Left renal pelvis (tissue), 4 donors: Measurements from ENCODE around the gene CPA4. TPM values are rescaled to one million over a fixed set of nuclear protein-coding genes. Genes with fewer than 3 reads are reported as not detected.

Experiments used
- DNase-seq, 4 donors: peaks; one replicate each; pipeline ENCODE4 v3.0.0-alpha.2; 2013; ENCODE audit warnings: low read depth in 4 of 4, low spot score in 3 of 4
- polyA plus RNA-seq, 4 donors: library from polyadenylated mRNA; unstranded; fragments of 120-200 nt; gene quantifications; one replicate each; pipeline ENCODE4 v1.2.1, GENCODE V29; 2013; ENCODE audit not compliant: insufficient read length in 4 of 4

Gene CPA4
- polyA plus RNA-seq, 4 donors = 0.32 to 1.5 (median 0.36) TPM

DNA sequence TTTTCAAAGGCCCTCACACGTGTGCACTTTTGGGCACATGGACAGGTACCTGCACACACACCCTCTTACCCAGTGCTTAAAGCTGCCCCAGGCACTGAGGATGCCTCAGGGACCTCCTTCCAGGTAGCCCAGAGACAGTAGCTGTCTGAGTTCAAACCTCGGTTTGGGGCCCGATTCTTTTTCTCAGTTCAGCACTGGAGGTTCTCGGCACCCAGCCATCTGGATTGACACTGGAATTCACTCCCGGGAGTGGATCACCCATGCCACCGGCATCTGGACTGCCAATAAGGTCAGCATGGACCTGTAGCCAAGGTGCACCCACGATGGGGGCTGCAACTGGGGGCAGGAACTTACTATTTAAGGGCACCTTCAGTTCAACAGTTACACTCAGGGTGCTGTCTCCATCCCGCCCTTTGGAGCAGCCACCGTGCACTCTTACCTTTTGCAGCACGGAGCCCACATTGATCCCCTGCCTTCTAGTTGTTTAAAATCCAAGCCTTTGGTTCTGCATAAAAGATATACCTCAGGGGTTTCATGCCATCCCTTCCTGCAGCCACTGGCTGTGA is 69.4 kb downstream of the CPA4 start:
- no peak for DNase-seq

DNA sequence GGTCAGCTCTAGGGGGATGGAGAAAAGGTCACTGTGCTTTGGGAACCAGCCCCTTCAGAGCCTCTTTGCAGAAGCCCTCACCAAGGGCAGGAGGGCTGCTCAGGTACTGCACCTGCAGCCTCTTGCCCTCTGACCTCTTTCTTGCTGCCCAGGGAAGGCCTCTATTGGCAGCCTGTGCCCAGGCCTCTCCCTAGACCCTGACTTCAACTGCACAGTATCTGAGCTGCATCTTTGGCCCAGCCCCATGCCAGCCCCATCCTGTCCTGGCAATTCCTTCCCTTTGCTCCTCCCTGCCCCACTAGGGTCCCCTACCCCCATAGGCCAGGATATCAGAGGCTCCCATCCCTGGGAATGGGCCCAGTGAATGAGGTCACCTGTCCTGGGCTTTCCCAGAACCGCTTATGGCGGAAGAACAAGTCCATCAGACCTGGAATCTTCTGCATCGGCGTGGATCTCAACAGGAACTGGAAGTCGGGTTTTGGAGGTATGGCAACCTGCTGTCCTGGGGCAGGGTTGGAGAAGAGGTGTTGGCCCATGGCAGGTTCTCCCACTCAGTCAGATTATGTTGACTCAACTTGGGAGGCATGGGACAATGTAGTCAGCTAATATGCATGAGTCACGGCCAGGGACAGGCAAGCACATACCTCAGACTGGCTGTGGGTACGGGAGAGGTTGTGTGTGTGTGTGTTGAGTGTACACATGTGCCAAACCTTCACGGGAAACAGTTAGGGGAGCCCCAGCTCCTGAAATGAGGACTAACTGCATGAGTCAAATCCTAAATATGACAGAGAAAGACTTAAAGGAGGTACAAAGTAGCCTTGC is 70.3 kb downstream of the CPA4 start:
- no peak for DNase-seq

DNA sequence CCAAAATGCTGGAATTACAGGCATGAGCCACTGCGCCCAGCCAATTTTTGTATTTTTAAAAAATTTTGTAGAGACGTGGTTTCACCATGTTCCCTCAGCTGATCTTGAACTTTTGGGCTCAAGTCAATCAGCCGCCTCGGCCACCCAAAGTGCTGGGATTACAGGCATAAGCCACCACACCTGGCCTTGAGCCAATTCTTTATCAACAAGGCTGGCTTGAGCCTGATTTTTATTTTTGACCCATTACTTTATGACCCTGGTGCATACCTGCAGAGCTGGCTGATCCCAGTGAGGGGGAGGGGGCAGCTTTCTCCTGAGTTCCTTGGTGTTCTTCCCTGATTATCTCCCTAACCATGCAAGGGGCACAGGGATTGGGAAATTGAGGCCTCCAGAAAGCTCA is 71.5 kb downstream of the CPA4 start:
- no peak for DNase-seq

DNA sequence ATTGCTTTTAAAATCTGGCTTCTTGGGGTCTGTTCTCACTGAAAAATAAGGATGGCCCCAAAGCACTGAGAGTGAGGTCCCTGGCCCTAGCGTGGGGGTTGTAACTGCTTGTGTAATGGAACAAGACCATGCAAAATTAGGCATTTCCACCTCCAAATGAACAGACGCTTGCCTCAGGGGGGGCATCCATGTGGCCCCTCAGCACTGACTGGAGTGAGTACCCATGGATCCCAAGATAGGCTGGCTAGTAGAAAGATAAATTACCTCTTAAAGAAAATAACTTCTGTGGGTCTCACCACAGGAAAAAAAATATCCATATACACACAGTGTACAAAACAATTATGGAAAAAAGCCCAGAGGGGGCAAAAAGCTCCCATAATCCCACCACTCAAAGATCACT is 72.1 kb downstream of the CPA4 start:
- no peak for DNase-seq

DNA sequence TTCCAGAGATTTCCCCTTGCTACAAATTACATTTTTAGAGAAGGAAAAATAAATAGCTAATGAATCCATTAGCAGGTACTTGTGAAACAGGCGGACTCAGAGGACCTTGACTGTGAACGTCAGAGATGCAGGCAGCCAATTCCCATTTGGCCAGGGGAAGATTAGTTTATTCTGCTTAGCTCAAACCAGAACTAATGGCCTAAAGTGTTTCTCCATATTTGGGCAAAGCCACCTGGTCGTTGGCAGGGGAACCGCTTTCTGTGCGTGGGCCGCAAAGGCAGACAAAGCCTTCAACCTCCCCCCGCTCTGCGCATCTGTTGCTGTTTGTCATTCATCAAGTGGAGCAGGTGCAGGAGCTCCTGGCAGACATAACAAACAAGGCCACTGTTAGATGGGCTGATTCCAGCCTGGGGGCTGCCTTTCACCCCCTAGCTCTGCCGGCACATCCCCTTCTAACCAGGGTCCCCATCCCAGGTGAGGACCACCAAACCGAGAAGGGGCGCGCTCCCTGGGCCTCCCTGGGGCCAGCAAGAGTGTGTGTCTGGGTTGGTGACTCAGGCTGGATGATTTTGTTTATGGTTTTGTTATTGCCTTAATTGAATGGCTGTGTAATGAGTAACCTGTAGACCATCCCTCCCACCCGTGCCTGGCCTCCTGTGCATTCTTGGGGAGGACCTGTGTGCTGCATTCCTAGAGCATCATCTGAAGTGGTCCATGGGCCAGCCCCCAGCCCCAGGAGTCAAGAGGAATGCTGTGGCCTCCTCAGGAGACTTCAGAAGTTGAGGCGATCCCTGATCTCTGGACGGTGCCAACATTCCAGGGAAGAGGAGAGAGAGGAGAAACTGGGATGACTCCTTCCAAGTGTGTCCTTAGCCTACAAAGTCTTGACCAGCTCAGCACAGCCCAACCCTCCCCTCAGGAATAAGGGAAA is 72.8 kb downstream of the CPA4 start:
- peak in 2 of 4 donors; percentile 60 to 77 for DNase-seq

DNA sequence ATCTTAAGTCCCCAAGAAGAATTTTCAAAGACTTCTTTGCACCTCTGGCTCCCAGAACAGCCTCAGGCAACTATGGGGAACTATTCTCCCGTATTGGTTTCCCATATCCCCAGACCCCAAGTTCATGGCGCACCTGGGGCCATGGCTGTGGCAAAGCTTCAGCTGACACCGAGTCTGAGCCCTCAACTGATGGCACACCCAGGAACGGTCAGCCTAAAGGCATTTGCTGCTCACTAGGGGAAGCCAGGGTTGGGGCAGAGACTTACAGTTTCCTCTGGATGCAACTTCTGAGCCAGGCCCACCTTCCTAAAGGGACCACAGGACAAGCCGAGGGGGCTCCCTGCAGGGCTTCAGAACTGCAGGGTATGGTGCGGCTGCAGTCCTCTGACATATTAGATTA is 73.6 kb downstream of the CPA4 start:
- DNase-seq = no peak

DNA sequence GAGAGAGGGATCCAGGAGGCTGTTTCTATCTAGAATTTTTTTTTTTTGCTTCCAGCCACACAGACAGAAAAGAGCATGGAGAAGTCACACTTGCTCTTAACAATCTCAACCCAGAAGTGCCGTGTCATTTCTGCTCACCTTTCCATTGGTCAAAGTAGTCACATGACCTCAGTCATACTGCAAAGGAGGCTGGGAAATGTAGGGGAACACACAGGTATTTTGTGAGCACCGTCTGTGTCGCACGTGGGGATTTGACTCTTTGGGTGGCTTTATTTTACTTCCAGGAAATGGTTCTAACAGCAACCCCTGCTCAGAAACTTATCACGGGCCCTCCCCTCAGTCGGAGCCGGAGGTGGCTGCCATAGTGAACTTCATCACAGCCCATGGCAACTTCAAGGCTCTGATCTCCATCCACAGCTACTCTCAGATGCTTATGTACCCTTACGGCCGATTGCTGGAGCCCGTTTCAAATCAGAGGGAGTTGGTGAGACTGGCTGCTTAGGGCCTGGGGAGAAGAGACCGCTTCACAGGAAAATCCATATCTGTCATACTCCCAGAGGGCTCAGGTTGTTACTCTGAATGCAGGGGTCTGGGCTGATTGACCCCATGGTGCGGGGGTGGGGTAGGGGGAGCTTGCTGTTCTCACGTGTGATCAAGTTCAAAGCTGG is 74.3 kb downstream of the CPA4 start:
- DNase-seq = no peak

DNA sequence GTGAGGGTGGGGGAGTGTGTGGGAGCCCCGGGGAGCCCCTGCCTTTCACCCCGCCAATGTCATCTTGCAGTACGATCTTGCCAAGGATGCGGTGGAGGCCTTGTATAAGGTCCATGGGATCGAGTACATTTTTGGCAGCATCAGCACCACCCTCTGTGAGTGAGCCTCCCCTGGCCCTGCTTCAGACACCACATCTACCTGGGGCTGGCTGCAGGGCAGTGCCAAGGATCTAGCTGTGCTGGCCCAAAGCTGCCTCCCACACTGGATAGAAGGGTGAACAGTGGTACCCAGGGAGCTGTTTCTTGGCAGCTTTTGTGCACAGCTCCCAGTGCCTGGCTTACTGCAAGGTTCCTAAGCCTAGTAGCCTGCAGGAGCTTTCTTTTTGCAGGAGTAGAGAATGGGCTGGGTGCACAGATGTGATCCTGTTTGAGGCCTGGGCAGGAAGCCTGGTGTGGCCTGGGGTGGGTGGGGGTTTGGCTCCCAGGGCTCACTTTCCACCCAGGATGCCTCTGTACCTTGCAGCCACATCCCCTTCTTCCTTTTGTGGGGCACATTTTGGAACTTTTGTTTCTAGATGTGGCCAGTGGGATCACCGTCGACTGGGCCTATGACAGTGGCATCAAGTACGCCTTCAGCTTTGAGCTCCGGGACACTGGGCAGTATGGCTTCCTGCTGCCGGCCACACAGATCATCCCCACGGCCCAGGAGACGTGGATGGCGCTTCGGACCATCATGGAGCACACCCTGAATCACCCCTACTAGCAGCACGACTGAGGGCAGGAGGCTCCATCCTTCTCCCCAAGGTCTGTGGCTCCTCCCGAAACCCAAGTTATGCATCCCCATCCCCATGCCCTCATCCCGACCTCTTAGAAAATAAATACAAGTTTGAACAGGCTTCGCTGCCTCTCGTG is 75.1 kb downstream of the CPA4 start:
- no peak for DNase-seq

DNA sequence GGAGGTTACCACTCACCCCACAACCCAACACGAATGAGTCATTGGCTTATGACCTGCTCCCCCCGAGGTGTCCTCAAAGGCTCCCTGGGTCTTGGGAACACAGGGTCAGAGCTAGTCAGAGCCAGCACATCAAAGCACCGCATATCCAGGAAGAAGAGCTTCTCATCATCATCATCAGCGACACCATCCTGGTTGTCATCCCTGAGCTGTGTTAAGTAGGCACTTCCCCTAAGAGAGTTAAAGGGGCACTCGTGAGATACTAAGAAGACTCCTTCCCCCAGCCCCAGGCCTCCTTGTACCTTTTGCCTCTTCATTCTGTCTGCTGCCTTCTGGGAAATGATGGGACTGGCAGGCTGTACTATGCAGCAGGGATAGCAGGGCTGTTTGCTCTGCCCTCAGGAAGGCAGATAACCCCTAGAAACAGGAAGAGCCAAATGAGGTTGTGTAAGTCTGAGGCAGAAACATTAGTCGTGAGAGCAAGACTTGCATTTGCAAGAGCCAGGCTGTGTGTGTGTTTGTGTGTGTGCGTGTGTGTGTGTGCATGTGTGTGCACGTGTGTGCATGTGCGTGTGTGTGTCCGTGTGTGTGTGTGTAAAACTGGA is 76.2 kb downstream of the CPA4 start:
- DNase-seq = no peak

DNA sequence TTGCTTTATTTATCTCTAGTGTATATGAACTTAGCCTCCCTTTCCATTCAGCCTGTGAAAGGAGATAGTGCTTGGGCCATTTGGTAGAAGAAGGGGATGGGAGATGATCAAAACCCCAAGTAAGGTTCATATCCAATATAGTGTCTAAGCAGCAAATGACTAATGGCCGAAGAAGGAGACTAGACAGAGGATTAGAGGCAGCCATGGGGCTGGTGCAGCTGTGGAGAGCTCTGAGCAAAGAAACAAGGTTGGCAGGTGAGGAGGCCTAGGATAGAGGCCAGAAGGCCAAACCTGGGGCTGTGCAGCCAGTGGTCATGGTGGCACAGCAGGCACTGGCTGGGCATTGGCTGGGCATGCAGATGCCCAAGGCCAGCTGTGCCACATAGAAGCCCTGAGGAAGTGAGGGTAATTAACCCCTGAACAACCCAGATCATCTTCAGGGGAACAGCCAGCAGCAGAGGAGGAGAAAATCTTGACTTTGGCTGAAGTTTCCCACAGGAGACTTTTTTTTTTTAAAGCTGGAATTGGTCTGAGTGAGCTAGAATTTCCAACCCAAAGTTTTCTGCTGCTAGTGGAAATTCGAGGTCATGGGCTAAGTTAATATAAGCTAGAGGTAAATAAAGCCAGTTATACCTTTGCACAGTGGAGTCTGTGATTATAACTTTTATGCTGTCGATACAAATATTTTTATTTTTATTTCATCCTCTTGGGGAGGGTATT is 77.0 kb downstream of the CPA4 start:
- no peak for DNase-seq

DNA sequence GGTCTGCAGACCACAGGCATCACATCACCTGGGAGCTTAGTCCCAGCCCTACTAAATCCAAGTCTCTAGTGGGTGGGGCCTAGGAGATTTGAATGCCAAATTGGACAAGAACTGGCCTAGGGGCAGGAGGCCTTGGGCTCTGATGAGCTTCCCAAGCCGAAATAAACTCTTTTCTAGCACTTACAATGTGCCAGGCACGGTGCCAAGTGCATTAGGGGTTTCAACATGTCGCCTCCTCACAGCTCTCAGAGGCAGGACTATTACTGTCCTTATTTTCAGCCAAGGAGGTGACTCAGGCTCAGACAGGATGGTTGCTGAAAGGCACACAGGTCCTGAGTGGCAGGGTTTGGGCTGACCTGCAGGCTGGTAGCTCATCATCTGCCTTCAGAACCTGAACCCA is 78.1 kb downstream of the CPA4 start:
- no peak for DNase-seq

DNA sequence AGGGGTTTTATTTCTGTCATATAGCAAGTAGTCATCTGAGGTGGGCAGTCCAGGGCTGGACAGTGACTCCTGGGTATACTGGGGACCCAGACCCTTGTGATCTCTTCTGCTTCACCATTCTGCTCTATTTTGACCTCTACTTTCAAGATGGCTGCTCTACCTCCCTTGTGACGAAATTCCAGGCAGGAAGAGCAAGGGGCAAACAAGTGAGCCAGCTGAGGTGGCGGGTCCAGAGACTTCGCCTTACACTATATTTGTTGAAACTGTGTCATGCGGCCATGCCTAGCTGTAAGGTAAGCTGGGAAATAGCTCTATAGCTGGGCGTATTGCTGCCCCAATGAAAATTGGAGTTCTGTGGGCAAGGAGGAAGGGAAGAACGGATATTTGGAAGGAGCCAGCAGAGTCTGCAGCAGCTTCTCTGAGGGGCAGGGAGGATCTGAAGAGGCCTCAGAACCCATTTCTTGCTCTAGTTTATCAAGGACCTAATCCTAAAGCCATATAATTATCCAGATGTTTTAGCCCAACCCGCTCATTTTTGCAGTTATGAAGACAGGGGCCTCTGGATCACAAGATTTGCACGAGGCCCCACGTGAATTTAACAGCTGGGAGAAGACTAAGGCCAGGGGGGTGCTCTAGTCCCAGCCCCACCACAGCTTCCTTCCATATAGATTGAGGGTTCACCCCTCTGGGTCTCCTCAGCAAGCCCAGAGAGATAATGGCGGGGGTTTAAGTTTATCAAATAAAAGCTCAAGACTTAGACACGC is 79.6 kb downstream of the CPA4 start:
- DNase-seq = no peak

Other genes starting within 250 kb of the CPA4 start
- gene ZC3HC1, start 241.8 kb upstream of the CPA4 start, polyA plus RNA-seq = 10 to 100 TPM; 20.8 to 31.5 (median 29.9) TPM
- 10 to 100 TPM; 49.4 to 56.4 (median 53.5) TPM for gene KLHDC10, start 222.6 kb upstream of the CPA4 start, polyA plus RNA-seq
- 10 to 100 TPM; 17.1 to 31.0 (median 28.8) TPM for gene TMEM209, start 87.8 kb upstream of the CPA4 start, polyA plus RNA-seq
- not detected for gene SSMEM1, start 85.3 kb upstream of the CPA4 start, polyA plus RNA-seq
- under 1 TPM; 0.34 to 0.90 (median 0.49) TPM for gene CPA2, start 26.3 kb upstream of the CPA4 start, polyA plus RNA-seq
- gene CPA5, start 51.7 kb downstream of the CPA4 start, polyA plus RNA-seq = under 1 TPM in 2 of 4 donors, not detected in 2; 0.09 to 0.41 TPM
- 1 to 10 TPM; 1.6 to 3.1 (median 2.1) TPM for gene CPA1, start 87.3 kb downstream of the CPA4 start, polyA plus RNA-seq
- 10 to 100 TPM; 22.6 to 34.8 (median 28.3) TPM for gene CEP41, start 147.9 kb downstream of the CPA4 start, polyA plus RNA-seq
- 1,000 to 10,000 TPM in 1 of 4 donors, 100 to 1,000 TPM in 3; 647 to 1,335 (median 819) TPM for gene MEST, start 198.9 kb downstream of the CPA4 start, polyA plus RNA-seq